NCI-H446 (cell line): Measurements from ENCODE around the gene ARHGEF4.
"Not testable (repeated sequence)": the region's sequence is repeated elsewhere in the genome, so short reads cannot be mapped to it uniquely, and the experiment has no call there.

Experiments
- DNase-seq, 2 experiments: peaks; one replicate each; lab custom pipeline; 2025; lab: John Stamatoyannopoulos, UW

The ARHGEF4 gene

GRCh38 chr2:130975729-130976128, 139.0 kb downstream of the ARHGEF4 start:
- DNase-seq: no peak

DNA sequence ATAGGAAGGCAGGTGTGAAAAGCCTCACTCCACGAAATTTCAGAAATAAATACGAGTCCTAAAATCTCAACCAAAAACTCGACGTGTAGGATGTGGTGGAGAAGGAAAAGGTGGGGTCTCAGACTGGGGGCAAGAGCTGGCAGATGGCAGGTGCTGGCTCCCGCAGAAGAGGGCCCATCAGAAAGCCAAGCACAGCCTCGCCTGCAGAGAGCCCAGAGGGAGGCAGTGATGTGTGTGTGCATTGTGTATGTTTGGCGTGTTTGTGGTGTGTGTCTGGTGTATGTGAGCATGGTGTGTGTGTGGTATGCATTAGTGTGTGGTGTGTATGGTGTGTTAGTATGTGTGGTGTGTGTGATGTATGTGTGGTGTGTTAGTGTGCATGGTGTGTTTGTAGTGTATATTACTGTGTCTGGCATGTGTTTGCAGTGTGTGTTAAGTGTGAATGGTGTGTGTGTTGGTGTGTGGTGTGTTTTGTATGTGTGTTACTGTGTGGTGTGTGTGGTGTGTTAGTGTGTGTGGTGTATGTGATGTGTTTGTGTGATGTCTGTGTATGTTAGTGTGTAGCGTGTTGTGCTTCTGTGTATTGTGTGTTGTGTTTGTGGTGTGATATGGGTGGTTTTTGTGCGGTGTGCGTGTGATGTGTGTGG, 140.0 kb downstream of the ARHGEF4 start:
- DNase-seq: no peak

DNA sequence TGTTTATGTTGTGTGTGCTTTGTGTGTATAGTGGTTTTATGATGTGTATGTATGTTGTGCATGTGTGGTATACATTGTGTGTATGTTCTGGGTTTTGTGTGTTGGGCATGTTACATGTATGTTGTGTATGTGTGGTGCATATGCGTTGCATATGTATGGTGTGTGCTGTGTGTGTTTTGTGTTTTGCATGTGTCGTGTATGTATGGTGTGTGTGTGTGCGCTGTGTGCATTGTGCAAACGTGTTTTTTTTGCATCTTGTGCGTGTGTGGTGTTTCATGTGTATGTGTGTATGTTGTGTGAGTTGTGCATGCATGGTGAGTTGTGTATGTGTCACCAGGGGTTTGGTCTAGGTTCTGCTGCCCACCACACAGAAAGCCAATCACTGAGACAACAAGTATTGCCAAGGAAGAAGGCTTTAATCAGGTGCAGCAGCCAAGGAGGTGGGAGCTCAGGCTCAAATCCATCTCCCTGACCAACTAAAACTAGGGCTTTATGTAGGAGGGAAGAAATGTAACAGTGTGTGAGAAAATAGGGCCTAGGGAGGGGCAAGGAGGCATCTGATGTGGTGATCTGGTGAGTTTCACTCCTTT, 140.8 kb downstream of the ARHGEF4 start:
- DNase-seq: no peak

DNA sequence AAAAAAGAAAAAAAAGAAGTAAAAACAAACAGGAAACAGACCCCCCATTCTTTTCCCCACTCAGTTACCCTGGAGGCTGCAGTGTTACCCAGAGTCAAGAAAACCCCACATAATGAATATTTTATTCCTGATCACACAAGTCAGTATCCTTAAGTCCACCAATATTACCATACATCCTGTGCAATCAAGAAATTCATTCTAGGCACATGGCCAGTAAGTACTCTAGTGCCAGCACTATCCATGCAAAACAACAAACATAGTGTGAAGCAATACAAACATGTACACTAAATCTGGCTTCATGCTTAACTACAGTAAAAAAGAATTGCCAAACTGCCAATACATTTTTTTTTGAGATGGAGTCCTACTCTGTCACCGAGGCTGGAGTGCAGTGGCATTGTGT, 145.0 kb downstream of the ARHGEF4 start:
- no peak for DNase-seq

- DNase-seq: no peak
Observed at GRCh38 chr2:130985206-130985780, 148.6 kb downstream of the ARHGEF4 start.

GRCh38 chr2:130985831-130986649, 149.3 kb downstream of the ARHGEF4 start:
- no peak for DNase-seq

- DNase-seq: no peak
Observed at GRCh38 chr2:130986890-130987493, 150.3 kb downstream of the ARHGEF4 start.

DNA sequence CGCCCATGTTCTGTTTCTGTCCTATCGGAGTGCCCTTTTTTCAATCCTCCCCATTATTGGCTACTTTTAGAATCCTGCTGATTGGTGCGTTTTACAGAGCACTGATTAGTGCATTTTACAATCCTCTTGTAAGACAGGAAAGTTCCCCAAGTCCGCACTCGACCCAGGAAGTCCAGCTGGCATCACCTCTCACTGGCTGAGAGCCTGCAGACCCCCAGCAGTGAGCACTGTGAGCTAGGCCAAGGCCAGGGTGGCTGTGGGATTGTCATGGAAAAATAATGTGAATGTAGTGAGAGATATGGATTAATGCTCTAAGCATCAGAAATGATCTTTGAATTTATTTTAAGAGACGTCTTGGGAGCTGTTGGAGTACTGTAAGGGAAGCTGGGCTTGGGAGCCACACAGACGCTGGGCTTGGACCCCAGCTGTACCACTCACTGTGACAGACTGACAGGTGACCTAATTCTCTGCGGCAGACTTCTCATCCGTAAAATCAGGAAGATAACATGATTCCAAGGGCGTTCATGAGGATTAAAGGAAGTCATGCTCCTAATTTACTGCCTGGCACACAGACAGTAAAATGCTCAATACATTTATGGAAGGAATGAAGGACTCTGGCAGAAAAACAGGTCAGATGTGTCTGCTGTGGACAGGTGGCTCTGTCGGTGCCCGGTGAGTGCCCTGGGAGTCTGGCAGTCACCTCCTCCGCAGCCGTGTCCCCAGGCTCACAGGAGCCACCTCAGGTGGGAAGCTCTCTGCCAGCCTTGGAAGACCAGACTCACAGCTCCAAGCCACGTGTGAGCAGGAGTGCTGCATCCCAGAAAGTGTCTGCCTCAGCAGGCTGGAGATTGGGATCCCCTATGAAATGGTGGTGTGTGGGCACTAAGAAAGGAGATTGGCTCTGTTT, 151.1 kb downstream of the ARHGEF4 start:
- DNase-seq: no peak

DNA sequence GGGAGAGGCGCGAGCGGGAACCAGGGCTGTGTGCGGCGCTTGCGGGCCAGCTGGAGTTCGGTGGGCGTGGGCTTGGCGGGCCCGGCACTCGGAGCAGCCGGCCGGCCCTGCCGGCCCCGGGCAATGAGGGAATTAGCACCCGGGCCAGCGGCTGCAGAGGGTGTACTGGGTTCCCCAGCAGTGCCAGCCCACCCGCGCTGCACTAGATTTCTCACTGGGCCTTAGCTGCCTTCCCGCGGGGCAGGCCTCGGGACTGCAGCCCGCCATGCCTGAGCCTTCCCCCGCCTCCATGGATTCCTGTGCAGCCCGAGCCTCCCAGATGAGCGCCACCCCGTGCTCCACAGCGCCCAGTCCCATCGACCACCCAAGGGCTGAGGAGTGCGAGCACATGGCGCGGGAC, 154.7 kb downstream of the ARHGEF4 start:
- not testable (repeated sequence) for DNase-seq

GRCh38 chr2:130992003-130992402, 155.3 kb downstream of the ARHGEF4 start:
- DNase-seq: not testable (repeated sequence)

DNA sequence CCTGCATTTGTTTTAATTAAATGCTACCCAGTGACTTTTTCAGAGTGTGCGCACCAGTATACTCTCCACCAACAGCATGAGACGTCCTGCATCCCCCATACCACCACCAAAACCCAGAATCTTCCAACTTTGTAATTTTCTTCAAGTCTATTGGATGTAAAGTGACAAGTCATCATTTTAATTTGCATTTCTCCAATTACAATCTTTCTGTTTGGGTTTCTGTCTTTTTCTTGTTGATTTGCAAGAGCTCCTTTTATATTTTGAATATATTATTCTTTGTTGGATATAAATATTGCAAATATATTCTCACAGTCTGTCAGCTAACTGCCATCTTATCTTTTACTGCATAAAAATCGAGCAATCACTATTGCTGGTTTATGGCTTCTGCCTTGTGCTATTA, 160.0 kb downstream of the ARHGEF4 start:
- DNase-seq: no peak

DNA sequence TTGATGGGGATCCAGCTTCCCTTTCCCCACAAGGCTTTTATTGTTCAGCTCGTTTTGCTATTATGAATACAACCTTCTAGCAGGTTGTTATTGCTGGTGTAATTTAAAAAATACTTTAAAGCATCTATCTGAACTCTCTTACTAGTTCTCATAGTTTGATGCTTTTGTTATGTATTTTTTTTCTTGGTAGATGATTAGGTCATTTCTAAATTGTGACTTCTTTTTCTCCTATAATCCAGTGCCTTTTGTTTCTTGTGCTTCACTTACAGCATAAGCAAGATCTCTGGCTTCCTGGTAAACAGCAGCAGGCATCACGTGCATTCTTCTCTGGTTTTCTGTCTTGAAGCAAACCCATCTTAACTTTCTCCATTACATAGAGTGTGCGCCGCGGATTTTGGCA, 160.5 kb downstream of the ARHGEF4 start:
- DNase-seq: no peak

DNA sequence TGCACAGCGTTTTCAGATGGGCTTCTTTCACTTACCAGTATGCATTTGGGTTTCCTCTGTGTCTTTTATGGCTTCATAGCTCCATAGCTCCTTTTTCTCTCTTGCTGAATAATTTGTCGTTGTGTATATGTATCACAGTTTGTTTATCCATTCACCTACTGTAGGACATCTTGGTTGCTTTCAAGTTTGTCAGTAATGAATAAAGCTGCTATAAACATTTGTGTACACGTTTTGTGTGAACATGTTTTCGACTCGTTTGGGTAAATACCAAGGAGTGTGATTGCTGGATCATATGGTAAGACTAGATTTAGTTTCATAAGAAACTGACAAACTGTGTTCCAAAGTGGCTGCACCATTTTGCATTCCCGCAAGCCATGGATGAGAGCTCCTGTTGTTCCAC, 161.8 kb downstream of the ARHGEF4 start:
- DNase-seq: no peak

DNA sequence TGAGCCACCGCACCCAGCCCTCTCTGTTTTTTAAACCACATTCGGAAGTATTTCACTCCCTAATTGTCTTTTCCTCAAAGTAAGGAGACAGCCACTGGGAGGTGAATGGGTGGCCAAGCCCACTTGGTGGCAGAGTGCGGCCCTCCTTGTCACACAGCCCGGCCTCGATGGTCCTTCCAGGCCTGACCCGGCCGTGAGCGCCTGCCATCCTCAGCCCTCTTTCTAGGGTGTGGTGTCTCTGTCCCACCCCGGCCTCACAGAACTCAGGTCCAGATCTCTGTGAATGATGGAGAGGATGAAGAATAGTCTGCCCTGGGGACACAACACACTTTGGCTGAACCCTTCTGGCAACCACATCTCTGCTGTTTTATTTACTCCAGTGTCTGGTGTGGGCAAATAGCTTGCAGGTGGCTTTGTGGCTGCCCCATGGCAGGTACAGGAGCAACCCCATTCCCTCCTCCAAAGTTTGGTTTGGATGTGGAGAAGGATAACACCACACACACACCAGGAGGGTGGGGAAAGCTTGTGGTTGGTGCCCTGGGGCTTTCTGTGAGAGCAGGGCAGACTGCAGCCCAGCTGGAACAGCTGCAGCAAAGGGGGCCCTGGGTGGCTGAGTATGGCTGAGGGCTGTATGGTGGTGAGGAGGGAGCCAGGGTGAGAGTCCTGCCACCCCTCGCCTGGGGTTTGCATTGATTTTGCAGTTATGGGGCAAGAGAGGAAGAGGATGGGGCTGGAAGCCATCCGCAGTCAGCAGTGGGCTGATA, 167.9 kb downstream of the ARHGEF4 start:
- DNase-seq: no peak

DNA sequence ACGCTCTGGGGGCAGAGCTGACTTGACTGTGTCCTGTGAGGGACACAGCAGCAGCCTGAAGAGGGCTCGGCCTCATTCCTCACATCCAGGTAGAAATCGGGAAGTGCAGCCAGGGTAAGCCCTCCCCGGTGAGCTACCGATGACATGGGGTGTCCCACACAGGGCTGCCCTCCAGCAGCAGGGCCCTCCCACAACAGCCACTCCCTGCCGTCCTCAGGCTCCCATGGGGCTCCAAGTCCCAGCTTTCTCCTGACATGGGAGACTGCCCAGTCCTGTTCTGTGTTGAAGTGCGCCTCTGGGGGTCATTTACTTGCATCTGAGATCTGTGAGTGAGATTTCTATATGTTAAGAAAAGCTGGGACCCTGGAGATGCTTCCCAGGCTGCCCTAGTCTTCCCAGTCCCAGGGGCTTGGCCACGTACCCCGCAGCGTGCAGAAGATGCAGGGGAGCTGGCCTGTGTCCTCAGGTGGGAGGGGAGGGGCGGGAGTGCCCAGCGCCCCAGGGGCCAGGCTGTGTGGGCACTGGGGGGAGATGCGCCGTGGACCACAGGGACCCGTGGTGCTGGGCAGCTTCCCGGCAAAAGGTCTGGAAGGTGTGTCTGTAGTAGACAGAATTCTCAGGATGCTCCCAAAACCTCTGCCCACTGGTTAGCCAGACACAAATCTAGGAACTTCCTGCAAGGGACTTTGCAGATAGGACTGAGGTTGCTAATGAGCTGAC, 168.7 kb downstream of the ARHGEF4 start:
- no peak for DNase-seq

DNA sequence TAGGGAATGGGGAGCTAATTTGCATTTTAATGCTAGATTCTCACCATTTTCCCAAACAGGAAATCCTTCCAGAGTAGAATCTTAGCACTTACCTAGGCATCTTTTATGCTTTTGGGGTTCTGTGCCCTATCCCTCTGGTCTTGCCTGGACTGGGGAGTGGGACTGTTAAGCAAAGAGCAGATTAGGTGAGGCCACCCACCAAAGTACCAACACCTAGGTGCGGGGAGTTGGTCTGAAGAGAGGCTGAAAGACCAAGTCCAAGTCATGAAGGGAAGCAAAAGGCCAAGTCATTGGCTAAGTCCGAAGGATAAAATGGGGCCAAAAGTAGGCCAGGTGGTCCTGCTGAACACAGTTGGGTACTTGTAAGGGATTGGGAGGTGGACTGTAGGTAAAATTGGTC, 169.8 kb downstream of the ARHGEF4 start:
- no peak for DNase-seq

- no peak for DNase-seq
Observed at GRCh38 chr2:131008967-131009366, 172.3 kb downstream of the ARHGEF4 start.

GRCh38 chr2:131009713-131010475, 173.2 kb downstream of the ARHGEF4 start:
- no peak for DNase-seq

GRCh38 chr2:131010566-131010965, 173.9 kb downstream of the ARHGEF4 start:
- no peak for DNase-seq
